HCT116 (cell line): Measurements from ENCODE around the gene CLASP2. TPM values are rescaled to one million over a fixed set of nuclear protein-coding genes. Genes with fewer than 3 reads are reported as not detected.

Experiments
- ATAC-seq: fragments of 200-7000 bp; cut with Tn5 transposase; 2 replicates; pipeline ENCODE4 v1.9.1; 2020; ENCODE audit warnings: mild to moderate bottlenecking, moderate library complexity
- BruUV-seq: library from RNA; stranded (reverse); fragments of 400-500 nt; replicated peaks from 2 replicates; lab custom pipeline; 2021; lab: Mats Ljungman, UMichigan
- CTCF ChIA-PET: fragments of 300-600 bp; sonication (Branson Sonifier 250); formaldehyde crosslinking; loops from one replicate; lab custom pipeline; 2021; ENCODE audit warnings: antibody characterized with exemption; lab: Charles Lee
- POLR2A ChIA-PET: fragments of 300-600, 350-600 bp; sonication (Branson Sonifier 250); formaldehyde crosslinking; loops from one replicate; lab custom pipeline; 2021; ENCODE audit warnings: antibody characterized with exemption; lab: Charles Lee
- RAD21 ChIA-PET, 2 experiments: fragments of 300-600 bp; sonication (Branson Sonifier 250); formaldehyde crosslinking; loops; one replicate each; lab custom pipeline; 2023; ENCODE audit warnings: low total read pairs in 2 of 2; ENCODE audit not compliant: uncharacterized antibody in 2 of 2, unreplicated experiment in 2 of 2, low non-redundant PET in 1 of 2; lab: Charles Lee
- DNase-seq: peaks from one replicate; pipeline ENCODE4 v3.0.0-alpha.2; 2010; ENCODE audit warnings: low read depth, low spot score
- H2AFZ ChIP-seq: fragments of 200-600 bp; shearing (Covaris generic), sonication (generic); 2 replicates; pipeline ENCODE4 v1.6.1; 2017; ENCODE audit warnings: low read depth, mixed run types, mixed read lengths, antibody characterized with exemption, low read length; ENCODE audit not compliant: poor library complexity, severe bottlenecking
- H3K27ac ChIP-seq: 2 replicates; pipeline ENCODE4 v1.5.1; 2012; ENCODE audit warnings: low read depth, low read length
- H3K27me3 ChIP-seq: fragments of 200-600 bp; sonication (generic); 2 replicates; pipeline ENCODE4 v1.6.1; 2016; ENCODE audit warnings: mixed run types, low read length, mixed read lengths; ENCODE audit not compliant: insufficient read depth
- H3K36me3 ChIP-seq, 2 experiments: fragments of 200-500 bp in 1 of 2; fragments of 200-600 bp in 1 of 2; sonication (Bioruptor generic) in 1 of 2; sonication (generic) in 1 of 2; 2 replicates each; pipeline versions ENCODE4 v1.5.1 to v1.6.1; 2014 to 2016; ENCODE audit warnings: low read length in 2 of 2, inconsistent platforms in 1 of 2, mixed read lengths in 1 of 2, mixed run types in 1 of 2; ENCODE audit not compliant: insufficient read depth in 2 of 2, control insufficient read depth in 1 of 2
- H3K4me1 ChIP-seq, 2 experiments: fragments of 200-600 bp in 1 of 2; sonication (generic) in 1 of 2; 2 replicates each; pipeline versions ENCODE4 v1.5.1 to v1.6.1; 2012 to 2017; ENCODE audit warnings: low read length in 2 of 2, inconsistent platforms in 1 of 2, mild to moderate bottlenecking in 1 of 2, mixed read lengths in 1 of 2, mixed run types in 1 of 2, moderate library complexity in 1 of 2; ENCODE audit not compliant: insufficient read depth in 2 of 2, control insufficient read depth in 1 of 2
- H3K4me2 ChIP-seq: fragments of 200-600 bp; sonication (generic); 2 replicates; pipeline ENCODE4 v1.6.1; 2017; ENCODE audit warnings: mixed run types, low read length, mixed read lengths
- H3K4me3 ChIP-seq, 2 experiments: fragments of 200-600 bp in 1 of 2; sonication (generic) in 1 of 2; replicated peaks in 1 of 2; 2 replicates each; pipeline ENCODE4 v1.5.1; 2011 to 2016; ENCODE audit warnings: low read length in 2 of 2, control low read depth in 1 of 2, low read depth in 1 of 2, mild to moderate bottlenecking in 1 of 2, mixed read lengths in 1 of 2, mixed run types in 1 of 2
- H3K79me2 ChIP-seq: fragments of 200-600 bp; sonication (generic); 2 replicates; pipeline ENCODE4 v1.6.1; 2017; ENCODE audit warnings: mild to moderate bottlenecking, mixed run types, low read length, moderate library complexity, mixed read lengths; ENCODE audit not compliant: insufficient read depth
- H3K9ac ChIP-seq: fragments of 200-600 bp; sonication (generic); 2 replicates; pipeline ENCODE4 v1.6.1; 2016; ENCODE audit warnings: low read length, mixed read lengths
- H3K9me2 ChIP-seq: fragments of 200-600 bp; sonication (generic), shearing (Covaris generic); 2 replicates; pipeline ENCODE4 v1.6.1; 2017; ENCODE audit warnings: mixed run types, mild to moderate bottlenecking, moderate library complexity; ENCODE audit not compliant: insufficient read depth
- H3K9me3 ChIP-seq, 2 experiments: fragments of 200-500 bp in 1 of 2; fragments of 200-600 bp in 1 of 2; sonication (Bioruptor generic) in 1 of 2; sonication (generic) in 1 of 2; 2 replicates each; pipeline ENCODE4 v1.6.1; 2014 to 2017; ENCODE audit warnings: low read length in 2 of 2, mixed read lengths in 2 of 2, inconsistent platforms in 1 of 2, low read depth in 1 of 2, mild to moderate bottlenecking in 1 of 2, mixed run types in 1 of 2, moderate library complexity in 1 of 2; ENCODE audit not compliant: control insufficient read depth in 1 of 2, insufficient read depth in 1 of 2
- H4K20me1 ChIP-seq: fragments of 200-600 bp; sonication (generic), shearing (Covaris generic); 2 replicates; pipeline ENCODE4 v1.6.1; 2017; ENCODE audit warnings: mixed run types, mild to moderate bottlenecking, moderate library complexity; ENCODE audit not compliant: insufficient read depth
- CBX3 ChIP-seq: IDR thresholded peaks from 2 replicates; pipeline ENCODE4 v1.6.1; 2012; ENCODE audit warnings: low read depth
- EGR1 ChIP-seq: IDR thresholded peaks from 2 replicates; pipeline ENCODE4 v1.6.1; 2012; ENCODE audit warnings: low read depth
- ELF1 ChIP-seq: IDR thresholded peaks from 2 replicates; pipeline ENCODE4 v1.6.1; 2012; ENCODE audit warnings: low read depth, borderline replicate concordance
- FOSL1 ChIP-seq: IDR thresholded peaks from 2 replicates; pipeline ENCODE4 v1.6.1; 2012; ENCODE audit warnings: low read depth
- JUND ChIP-seq: IDR thresholded peaks from 2 replicates; pipeline ENCODE4 v1.6.1; 2012
- RAD21 ChIP-seq: IDR thresholded peaks from 2 replicates; pipeline ENCODE4 v1.6.1; 2012; ENCODE audit warnings: low read depth, mild to moderate bottlenecking
- SP1 ChIP-seq: IDR thresholded peaks from 2 replicates; pipeline ENCODE4 v1.6.1; 2012; ENCODE audit warnings: low read depth
- SRF ChIP-seq: IDR thresholded peaks from 2 replicates; pipeline ENCODE4 v1.6.1; 2012; ENCODE audit warnings: low read depth
- ZFX ChIP-seq: fragments of 450-650 bp; IDR thresholded peaks from 2 replicates; pipeline ENCODE4 v1.6.1; 2017
- intact Hi-C: fragments of 100-400 bp; cut with micrococcal nuclease; formaldehyde crosslinking; loops from 2 replicates; pipeline ENCODE4 v1.10.0; 2022
- total RNA-seq: library from RNA; stranded (reverse); gene quantifications from one replicate; pipeline ENCODE4 v1.2.1, GENCODE V29; 2021; ENCODE audit not compliant: unreplicated experiment
- TF ChIP-seq, protein P1 (sequence below), 3 experiments: fragments of 200-600 bp in 1 of 3; sonication (generic) in 1 of 3; IDR thresholded peaks in 2 of 3; conservative IDR thresholded peaks in 1 of 3; 2 replicates each; pipeline ENCODE4 v1.5.1; 2012 to 2017; ENCODE audit warnings: low read depth in 2 of 3, low read length in 2 of 3, antibody characterized with exemption in 1 of 3, borderline replicate concordance in 1 of 3, control low read depth in 1 of 3, mild to moderate bottlenecking in 1 of 3, mixed read lengths in 1 of 3, mixed run types in 1 of 3, moderate library complexity in 1 of 3; ENCODE audit not compliant: insufficient read depth in 1 of 3
- TF ChIP-seq, protein P2 (sequence below): IDR thresholded peaks from 2 replicates; pipeline ENCODE4 v1.6.1; 2012
- TF ChIP-seq, protein P3 (sequence below): IDR thresholded peaks from 2 replicates; pipeline ENCODE4 v1.6.1; 2012
- TF ChIP-seq, protein P4 (sequence below): IDR thresholded peaks from 2 replicates; pipeline ENCODE4 v1.6.1; 2012; ENCODE audit warnings: low read depth

CLASP2 gene
- total RNA-seq, 1 experiment from 2014 or later: 36.3 TPM

DNA sequence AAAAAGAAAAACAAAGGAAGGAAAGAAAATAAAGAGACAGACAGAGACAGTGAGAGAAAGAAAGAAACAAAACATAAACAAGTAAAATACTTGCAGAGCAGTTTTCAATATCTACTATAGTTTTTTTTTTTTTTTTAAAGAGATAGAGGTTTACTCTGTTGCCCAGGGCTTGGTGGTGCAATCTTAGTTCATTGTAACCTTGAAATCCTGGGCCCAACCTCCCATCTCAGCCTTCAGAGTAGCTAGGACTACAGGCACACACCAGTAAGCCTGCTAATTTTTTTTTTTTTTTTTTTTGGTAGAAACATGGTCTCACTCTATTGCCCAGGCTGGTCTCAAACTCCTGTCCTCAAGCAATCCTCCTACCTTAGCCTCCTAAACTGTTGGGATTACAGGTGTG, 23.1 kb downstream of the CLASP2 start (continued):
- TF ChIP-seq, protein P1, sequence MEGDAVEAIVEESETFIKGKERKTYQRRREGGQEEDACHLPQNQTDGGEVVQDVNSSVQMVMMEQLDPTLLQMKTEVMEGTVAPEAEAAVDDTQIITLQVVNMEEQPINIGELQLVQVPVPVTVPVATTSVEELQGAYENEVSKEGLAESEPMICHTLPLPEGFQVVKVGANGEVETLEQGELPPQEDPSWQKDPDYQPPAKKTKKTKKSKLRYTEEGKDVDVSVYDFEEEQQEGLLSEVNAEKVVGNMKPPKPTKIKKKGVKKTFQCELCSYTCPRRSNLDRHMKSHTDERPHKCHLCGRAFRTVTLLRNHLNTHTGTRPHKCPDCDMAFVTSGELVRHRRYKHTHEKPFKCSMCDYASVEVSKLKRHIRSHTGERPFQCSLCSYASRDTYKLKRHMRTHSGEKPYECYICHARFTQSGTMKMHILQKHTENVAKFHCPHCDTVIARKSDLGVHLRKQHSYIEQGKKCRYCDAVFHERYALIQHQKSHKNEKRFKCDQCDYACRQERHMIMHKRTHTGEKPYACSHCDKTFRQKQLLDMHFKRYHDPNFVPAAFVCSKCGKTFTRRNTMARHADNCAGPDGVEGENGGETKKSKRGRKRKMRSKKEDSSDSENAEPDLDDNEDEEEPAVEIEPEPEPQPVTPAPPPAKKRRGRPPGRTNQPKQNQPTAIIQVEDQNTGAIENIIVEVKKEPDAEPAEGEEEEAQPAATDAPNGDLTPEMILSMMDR (IDR thresholded peaks at IDR 0.05 in 2 of 3, conservative IDR thresholded peaks at IDR 0.05 in 1 of 3; ENCODE audit: borderline replicate concordance in 1 of 3, insufficient read depth in 1 of 3, low read depth in 2 of 3, low read length in 2 of 3): no peak
- no peak for TF ChIP-seq EGR1
- TF ChIP-seq SP1: no peak

DNA sequence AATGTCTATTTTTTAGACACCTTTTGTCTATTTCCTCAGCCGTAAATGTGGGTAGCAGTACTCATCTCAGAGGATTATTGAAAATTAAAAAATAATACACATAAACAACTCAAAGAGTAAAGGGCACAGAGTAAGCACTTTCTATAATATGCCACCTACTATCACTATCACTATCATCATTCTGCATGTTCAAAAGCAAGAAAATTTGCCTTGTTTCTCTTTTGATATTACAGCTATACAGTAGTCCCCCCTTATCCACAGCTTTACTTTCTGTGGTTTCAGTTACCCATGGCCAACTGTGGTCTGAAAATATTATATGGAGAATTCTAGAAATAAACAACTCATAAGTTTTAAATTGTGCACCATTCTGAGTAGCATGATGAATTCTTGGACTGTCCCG, 27.7 kb downstream of the CLASP2 start:
- H3K9me3 ChIP-seq: no peaks in the 10 kb centered on the region
- no TSS peak for BruUV-seq
- H3K79me2 ChIP-seq: peaks cover 25% of the 10 kb centered on the region
- ATAC-seq: no peak
- no peak for DNase-seq
- no peaks in the 10 kb centered on the region for H3K9me2 ChIP-seq
- no peak overlapping the region for H3K9ac ChIP-seq
- no peak overlapping the region for H3K4me3 ChIP-seq
- ChIA-PET RAD21 (no interaction called here), POLR2A (no interaction called here), CTCF (no interaction called here)
- no peaks in the 10 kb centered on the region; a peak in 1 of 4 replicates for H3K36me3 ChIP-seq
- no peak for TF ChIP-seq JUND
- H2AFZ ChIP-seq: no peak overlapping the region
- no peaks in the 10 kb centered on the region for H4K20me1 ChIP-seq
- no peak overlapping the region for H3K4me2 ChIP-seq
- H3K27me3 ChIP-seq: no peaks in the 10 kb centered on the region
- H3K4me1 ChIP-seq: no peaks in the 10 kb centered on the region
- intact Hi-C loops: no loop called here
- no peak overlapping the region for H3K27ac ChIP-seq

DNA sequence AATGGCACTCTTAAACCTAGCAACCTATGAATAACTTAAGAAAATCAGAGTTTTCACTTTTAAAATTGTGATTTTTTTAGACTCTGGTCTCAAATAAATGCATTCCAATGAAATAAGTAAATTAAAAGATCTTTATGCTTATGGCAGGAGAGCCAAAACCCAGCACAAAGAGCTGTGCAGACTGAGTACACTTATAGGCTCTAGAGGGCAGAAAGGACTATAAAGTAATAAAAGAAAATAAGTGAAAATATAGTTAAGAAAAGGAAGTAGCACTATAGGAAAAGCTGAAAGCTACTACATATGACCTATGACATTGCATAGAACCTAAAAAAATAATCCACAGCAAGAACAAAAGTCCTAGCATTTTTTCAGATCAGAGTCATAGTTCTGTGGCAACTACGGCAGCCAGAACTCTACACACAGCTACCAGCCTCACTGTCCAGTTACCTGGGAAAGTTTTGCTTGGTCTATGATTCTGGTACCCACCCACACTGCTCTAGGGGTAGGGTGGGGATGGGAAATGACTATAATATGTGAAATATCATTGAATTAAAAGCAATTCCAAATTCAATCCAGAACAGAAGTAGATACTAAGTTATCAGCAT, 30.5 kb downstream of the CLASP2 start:
- H3K4me1 ChIP-seq: no peaks in the 10 kb centered on the region
- H3K27ac ChIP-seq: no peak overlapping the region
- RAD21 ChIA-PET: no interaction called here
- no peak overlapping the region for H2AFZ ChIP-seq
- TF ChIP-seq, protein P2, sequence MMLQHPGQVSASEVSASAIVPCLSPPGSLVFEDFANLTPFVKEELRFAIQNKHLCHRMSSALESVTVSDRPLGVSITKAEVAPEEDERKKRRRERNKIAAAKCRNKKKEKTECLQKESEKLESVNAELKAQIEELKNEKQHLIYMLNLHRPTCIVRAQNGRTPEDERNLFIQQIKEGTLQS: no peak
- TF ChIP-seq FOSL1 (no peak), CBX3 (no peak), JUND (no peak), ELF1 (no peak), RAD21 (no peak), ZFX (no peak), SRF (no peak)
- TF ChIP-seq, protein P3, sequence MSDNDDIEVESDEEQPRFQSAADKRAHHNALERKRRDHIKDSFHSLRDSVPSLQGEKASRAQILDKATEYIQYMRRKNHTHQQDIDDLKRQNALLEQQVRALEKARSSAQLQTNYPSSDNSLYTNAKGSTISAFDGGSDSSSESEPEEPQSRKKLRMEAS: no peak
- TF ChIP-seq, protein P4, sequence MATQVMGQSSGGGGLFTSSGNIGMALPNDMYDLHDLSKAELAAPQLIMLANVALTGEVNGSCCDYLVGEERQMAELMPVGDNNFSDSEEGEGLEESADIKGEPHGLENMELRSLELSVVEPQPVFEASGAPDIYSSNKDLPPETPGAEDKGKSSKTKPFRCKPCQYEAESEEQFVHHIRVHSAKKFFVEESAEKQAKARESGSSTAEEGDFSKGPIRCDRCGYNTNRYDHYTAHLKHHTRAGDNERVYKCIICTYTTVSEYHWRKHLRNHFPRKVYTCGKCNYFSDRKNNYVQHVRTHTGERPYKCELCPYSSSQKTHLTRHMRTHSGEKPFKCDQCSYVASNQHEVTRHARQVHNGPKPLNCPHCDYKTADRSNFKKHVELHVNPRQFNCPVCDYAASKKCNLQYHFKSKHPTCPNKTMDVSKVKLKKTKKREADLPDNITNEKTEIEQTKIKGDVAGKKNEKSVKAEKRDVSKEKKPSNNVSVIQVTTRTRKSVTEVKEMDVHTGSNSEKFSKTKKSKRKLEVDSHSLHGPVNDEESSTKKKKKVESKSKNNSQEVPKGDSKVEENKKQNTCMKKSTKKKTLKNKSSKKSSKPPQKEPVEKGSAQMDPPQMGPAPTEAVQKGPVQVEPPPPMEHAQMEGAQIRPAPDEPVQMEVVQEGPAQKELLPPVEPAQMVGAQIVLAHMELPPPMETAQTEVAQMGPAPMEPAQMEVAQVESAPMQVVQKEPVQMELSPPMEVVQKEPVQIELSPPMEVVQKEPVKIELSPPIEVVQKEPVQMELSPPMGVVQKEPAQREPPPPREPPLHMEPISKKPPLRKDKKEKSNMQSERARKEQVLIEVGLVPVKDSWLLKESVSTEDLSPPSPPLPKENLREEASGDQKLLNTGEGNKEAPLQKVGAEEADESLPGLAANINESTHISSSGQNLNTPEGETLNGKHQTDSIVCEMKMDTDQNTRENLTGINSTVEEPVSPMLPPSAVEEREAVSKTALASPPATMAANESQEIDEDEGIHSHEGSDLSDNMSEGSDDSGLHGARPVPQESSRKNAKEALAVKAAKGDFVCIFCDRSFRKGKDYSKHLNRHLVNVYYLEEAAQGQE: no peak
- DNase-seq: no peak
- H3K9ac ChIP-seq: no peak overlapping the region
- H4K20me1 ChIP-seq: no peaks in the 10 kb centered on the region
- no TSS peak for BruUV-seq
- no peaks in the 10 kb centered on the region for H3K9me3 ChIP-seq
- H3K9me2 ChIP-seq: no peaks in the 10 kb centered on the region
- no peaks in the 10 kb centered on the region; a peak in 1 of 4 replicates for H3K36me3 ChIP-seq
- CTCF ChIA-PET: no interaction called here
- H3K4me2 ChIP-seq: no peak overlapping the region
- no peaks in the 10 kb centered on the region for H3K27me3 ChIP-seq
- intact Hi-C loops: no loop called here
- ATAC-seq: no peak
- POLR2A ChIA-PET: no interaction called here
- no peak overlapping the region for H3K4me3 ChIP-seq
- peaks cover 16% of the 10 kb centered on the region; the same call in 1 of the 2 replicates for H3K79me2 ChIP-seq
